ENCODE measurements around the gene MLST8. TPM values are rescaled to one million over a fixed set of nuclear protein-coding genes. Genes with fewer than 3 reads are reported as not detected.

Gene MLST8
- 10 to 100 TPM in 3 of 4 donors, 1 to 10 TPM in 1; 9.3 to 32.8 (median 21.5) TPM for total RNA-seq

- Histone ChIP-seq H3K27me3 (no peaks in the 10 kb centered on the region), H3K36me3 (no peaks in the 10 kb centered on the region), H3K27ac (peak within 1 kb of the TSS; percentile 96 to 99), H3K4me1 (peaks cover 0 to 3% of the 10 kb centered on the region in 2 donors), H3K9me3 (no peaks in the 10 kb centered on the region), H3K4me3 (peak within 1 kb of the TSS; percentile 65 to 78)
- TF ChIP-seq POLR2A (IDR thresholded peaks at IDR 0.05): peak; percentile 42 to 88
- TF ChIP-seq CTCF (IDR thresholded peaks at IDR 0.05): peak in 2 of 4 experiments; percentile 16 to 37
- intact Hi-C loops (cut with DNase I; ENCODE audit: low total_unique reads): no loop called here
- peak; percentile 82 to 89 for DNase-seq
Observed at GRCh38 chr16:2205104-2205966, at the start of gene MLST8. Gene MLST8 (plus strand): TSS chr16:2205454. CDS start chr16:2206086, 632 bp downstream.

GRCh38 chr16:2155977-2156848 is 49.0 kb upstream of the MLST8 start:
- intact Hi-C loops (cut with DNase I; ENCODE audit: low total_unique reads): loop anchor here (10.0 kb wide), 2 partner anchors 51 to 59 kb away; partner anchors contain the start of genes BRICD5 and PGP
- peak in 1 of 2 donors; percentile 40 for DNase-seq

GRCh38 chr16:2156849-2157224 is 48.4 kb upstream of the MLST8 start:
- DNase-seq: no peak
- no peaks in the 10 kb centered on the region for H3K27me3 ChIP-seq
- H3K4me1 ChIP-seq: peaks cover 5 to 36% of the 10 kb centered on the region in 2 donors
- no peaks in the 10 kb centered on the region for H3K9me3 ChIP-seq
- peak overlapping the region; percentile 56 to 92 for H3K4me3 ChIP-seq
- no peaks in the 10 kb centered on the region for H3K36me3 ChIP-seq
- peak overlapping the region in 1 of 2 donors; percentile 81 for H3K27ac ChIP-seq
- intact Hi-C loops (cut with DNase I; ENCODE audit: low total_unique reads): loop anchor here (10.0 kb wide), 2 partner anchors 52 to 58 kb away; partner anchors contain the start of genes BRICD5 and PGP
- no peak for TF ChIP-seq CTCF (IDR thresholded peaks at IDR 0.05)
- no peak for TF ChIP-seq POLR2A (IDR thresholded peaks at IDR 0.05)

More at GRCh38 chr16:2155977-2156848, 49.0 kb upstream of the MLST8 start:
- Histone ChIP-seq H3K36me3 (no peaks in the 10 kb centered on the region), H3K27me3 (no peaks in the 10 kb centered on the region), H3K4me1 (peaks cover 5 to 34% of the 10 kb centered on the region in 2 donors), H3K9me3 (no peaks in the 10 kb centered on the region), H3K27ac (peak overlapping the region; percentile 74 to 81), H3K4me3 (peak overlapping the region; percentile 56 to 92)
- TF ChIP-seq POLR2A (IDR thresholded peaks at IDR 0.05) (no peak), CTCF (IDR thresholded peaks at IDR 0.05) (no peak)

- no peak overlapping the region for H3K27ac ChIP-seq
- TF ChIP-seq CTCF (IDR thresholded peaks at IDR 0.05) (no peak), POLR2A (IDR thresholded peaks at IDR 0.05) (no peak)
- intact Hi-C loops (cut with DNase I; ENCODE audit: low total_unique reads): loop anchor here (10.0 kb wide), 2 partner anchors 53 to 57 kb away; partner anchors contain the start of genes BRICD5 and PGP
- H3K9me3 ChIP-seq: no peaks in the 10 kb centered on the region
- no peak overlapping the region for H3K4me3 ChIP-seq
- peaks cover 5 to 35% of the 10 kb centered on the region in 2 donors for H3K4me1 ChIP-seq
- no peaks in the 10 kb centered on the region for H3K27me3 ChIP-seq
- no peaks in the 10 kb centered on the region for H3K36me3 ChIP-seq
- DNase-seq: no peak
Observed at GRCh38 chr16:2157480-2158261, 47.6 kb upstream of the MLST8 start.

Data from uterus (tissue), 4 donors.